Ovary (tissue), 3 donors: Measurements from ENCODE around the gene MFNG.

Experiments
- POLR2A ChIP-seq: fragments of 450-650 bp; IDR thresholded peaks from one replicate; pipeline ENCODE4 v1.6.1; 2017; ENCODE audit warnings: antibody characterized with exemption, mild to moderate bottlenecking, moderate library complexity
- TF ChIP-seq, protein P1 (sequence below), 3 donors: fragments of 450-650 bp in 2 of 3; fragments of 200-600 bp in 1 of 3; IDR thresholded peaks; one replicate each; pipeline versions ENCODE4 v1.5.1 to v1.8.0; 2016 to 2022; ENCODE audit warnings: antibody characterized with exemption in 3 of 3, mild to moderate bottlenecking in 1 of 3
- donor health status: DM: no; HTN: no; CAD: no.

DNA sequence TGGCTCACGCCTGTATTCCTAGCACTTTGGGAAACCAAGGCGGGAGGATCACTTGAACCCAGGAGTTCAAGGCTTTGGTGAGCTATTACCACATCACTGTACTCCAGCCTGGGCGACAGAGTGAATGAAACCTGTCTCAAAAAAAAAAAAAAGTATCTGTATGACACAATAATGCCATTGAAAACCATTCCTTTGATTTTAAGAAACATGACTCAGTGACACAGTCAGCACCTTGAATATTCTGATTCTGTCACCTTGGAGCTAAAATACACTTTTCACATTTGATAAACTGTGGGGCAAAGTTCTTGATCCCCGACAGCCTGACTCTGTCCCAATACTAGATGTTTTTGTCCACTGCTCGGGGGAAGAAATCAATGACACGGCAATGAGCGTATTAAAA is 42.2 kb downstream of the MFNG start:
- TF ChIP-seq, protein P1, sequence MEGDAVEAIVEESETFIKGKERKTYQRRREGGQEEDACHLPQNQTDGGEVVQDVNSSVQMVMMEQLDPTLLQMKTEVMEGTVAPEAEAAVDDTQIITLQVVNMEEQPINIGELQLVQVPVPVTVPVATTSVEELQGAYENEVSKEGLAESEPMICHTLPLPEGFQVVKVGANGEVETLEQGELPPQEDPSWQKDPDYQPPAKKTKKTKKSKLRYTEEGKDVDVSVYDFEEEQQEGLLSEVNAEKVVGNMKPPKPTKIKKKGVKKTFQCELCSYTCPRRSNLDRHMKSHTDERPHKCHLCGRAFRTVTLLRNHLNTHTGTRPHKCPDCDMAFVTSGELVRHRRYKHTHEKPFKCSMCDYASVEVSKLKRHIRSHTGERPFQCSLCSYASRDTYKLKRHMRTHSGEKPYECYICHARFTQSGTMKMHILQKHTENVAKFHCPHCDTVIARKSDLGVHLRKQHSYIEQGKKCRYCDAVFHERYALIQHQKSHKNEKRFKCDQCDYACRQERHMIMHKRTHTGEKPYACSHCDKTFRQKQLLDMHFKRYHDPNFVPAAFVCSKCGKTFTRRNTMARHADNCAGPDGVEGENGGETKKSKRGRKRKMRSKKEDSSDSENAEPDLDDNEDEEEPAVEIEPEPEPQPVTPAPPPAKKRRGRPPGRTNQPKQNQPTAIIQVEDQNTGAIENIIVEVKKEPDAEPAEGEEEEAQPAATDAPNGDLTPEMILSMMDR (IDR thresholded peaks at IDR 0.05) = no peak
- no peak for TF ChIP-seq POLR2A
